PFSK-1 (cell line): Measurements from ENCODE around the gene NCEH1.

ENCODE experiments used
- FOXP2 ChIP-seq: optimal IDR thresholded peaks from 2 replicates; pipeline ENCODE3; 2011; ENCODE audit warnings: borderline replicate concordance, control low read depth, inconsistent platforms; ENCODE audit not compliant: insufficient read depth; ENCODE audit errors: extremely low read length, extremely low read depth
- POLR2AphosphoS5 ChIP-seq: IDR thresholded peaks from 2 replicates; pipeline ENCODE4 v1.6.1; 2012; ENCODE audit warnings: low read depth, mild to moderate bottlenecking, control low read depth, low read length, moderate library complexity
- SIN3A ChIP-seq: IDR thresholded peaks from 2 replicates; pipeline ENCODE4 v1.6.1; 2012; ENCODE audit warnings: mild to moderate bottlenecking, low read length, moderate library complexity, borderline replicate concordance; ENCODE audit not compliant: insufficient read depth
- TAF1 ChIP-seq: IDR thresholded peaks from 2 replicates; pipeline ENCODE4 v1.6.1; 2012; ENCODE audit warnings: low read length, control low read depth, borderline replicate concordance; ENCODE audit not compliant: insufficient read depth
- TF ChIP-seq, protein P1 (sequence below), 2 experiments: IDR thresholded peaks; 2 replicates each; pipeline versions ENCODE4 v1.6.1 to v1.8.0; 2011 to 2012; ENCODE audit warnings: low read depth in 2 of 2, low read length in 2 of 2, control low read depth in 1 of 2, inconsistent platforms in 1 of 2, mild to moderate bottlenecking in 1 of 2, moderate library complexity in 1 of 2; ENCODE audit not compliant: insufficient read depth in 1 of 2

Gene NCEH1

DNA sequence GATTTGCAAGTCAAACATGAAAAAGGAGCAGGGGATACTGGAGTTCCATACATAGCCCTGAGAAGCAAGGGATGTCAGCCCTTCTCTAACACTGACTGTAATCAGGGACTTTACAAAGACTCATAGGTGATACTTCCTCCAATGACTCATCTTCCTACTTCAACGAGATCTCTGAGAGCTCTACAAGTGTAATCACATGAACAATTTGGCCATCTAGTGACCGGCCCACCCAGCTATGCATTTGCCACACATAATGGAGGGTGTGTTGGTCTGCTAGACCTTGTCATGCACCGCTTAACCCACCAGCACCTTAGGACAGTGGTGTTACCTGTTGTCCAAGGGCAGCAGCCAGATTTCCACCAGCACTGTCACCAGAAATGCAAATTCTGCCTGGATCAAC, 75.3 kb downstream of the NCEH1 start:
- TF ChIP-seq TAF1 (no peak), POLR2AphosphoS5 (no peak), SIN3A (no peak), FOXP2 (no peak)
- TF ChIP-seq, protein P1, sequence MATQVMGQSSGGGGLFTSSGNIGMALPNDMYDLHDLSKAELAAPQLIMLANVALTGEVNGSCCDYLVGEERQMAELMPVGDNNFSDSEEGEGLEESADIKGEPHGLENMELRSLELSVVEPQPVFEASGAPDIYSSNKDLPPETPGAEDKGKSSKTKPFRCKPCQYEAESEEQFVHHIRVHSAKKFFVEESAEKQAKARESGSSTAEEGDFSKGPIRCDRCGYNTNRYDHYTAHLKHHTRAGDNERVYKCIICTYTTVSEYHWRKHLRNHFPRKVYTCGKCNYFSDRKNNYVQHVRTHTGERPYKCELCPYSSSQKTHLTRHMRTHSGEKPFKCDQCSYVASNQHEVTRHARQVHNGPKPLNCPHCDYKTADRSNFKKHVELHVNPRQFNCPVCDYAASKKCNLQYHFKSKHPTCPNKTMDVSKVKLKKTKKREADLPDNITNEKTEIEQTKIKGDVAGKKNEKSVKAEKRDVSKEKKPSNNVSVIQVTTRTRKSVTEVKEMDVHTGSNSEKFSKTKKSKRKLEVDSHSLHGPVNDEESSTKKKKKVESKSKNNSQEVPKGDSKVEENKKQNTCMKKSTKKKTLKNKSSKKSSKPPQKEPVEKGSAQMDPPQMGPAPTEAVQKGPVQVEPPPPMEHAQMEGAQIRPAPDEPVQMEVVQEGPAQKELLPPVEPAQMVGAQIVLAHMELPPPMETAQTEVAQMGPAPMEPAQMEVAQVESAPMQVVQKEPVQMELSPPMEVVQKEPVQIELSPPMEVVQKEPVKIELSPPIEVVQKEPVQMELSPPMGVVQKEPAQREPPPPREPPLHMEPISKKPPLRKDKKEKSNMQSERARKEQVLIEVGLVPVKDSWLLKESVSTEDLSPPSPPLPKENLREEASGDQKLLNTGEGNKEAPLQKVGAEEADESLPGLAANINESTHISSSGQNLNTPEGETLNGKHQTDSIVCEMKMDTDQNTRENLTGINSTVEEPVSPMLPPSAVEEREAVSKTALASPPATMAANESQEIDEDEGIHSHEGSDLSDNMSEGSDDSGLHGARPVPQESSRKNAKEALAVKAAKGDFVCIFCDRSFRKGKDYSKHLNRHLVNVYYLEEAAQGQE (IDR thresholded peaks at IDR 0.05; ENCODE audit: insufficient read depth in 1 of 2, low read depth in 2 of 2, low read length in 2 of 2) = no peak

DNA sequence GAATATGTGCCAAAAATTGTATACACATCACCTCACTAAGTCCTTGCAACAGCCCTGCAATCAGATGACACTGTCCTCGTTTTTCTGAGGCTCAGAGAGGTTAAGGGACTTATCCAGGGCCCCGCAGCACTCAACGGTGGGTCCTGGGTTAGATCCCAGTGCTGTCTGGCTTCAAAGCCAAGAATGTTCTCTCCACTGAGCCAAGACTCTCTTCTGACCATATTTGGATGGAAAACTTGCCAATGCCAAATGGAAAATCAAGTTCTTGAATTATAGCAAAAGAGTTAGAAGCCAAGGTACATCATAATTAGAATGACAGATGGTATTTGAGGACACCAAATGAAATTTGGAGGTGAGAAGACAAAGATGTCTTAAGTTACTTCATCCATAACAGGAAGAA, 75.9 kb downstream of the NCEH1 start:
- TF ChIP-seq TAF1 = no peak
- no peak for TF ChIP-seq POLR2AphosphoS5
- no peak for TF ChIP-seq FOXP2
- TF ChIP-seq SIN3A = no peak
- TF ChIP-seq, protein P1 (IDR thresholded peaks at IDR 0.05; ENCODE audit: insufficient read depth in 1 of 2, low read depth in 2 of 2, low read length in 2 of 2) = no peak

DNA sequence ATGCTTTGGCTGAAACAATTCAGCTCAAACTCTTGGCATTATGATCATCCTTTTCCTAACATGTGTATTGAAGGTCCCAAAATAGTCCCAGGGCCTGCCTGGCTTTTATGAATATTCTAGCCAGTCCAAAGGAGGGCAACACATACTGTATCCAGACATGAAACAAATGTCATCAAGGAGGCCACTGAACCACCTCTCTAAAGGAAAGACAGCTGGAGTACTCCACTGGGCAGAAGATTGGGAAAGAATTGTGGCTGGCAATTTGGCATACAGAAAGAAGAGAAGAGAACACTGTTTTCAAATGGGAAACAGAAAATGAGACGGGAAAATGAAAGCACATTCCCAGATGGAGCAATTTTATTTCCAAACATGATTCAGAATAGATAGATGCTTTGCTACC, 80.6 kb downstream of the NCEH1 start:
- no peak for TF ChIP-seq SIN3A
- TF ChIP-seq POLR2AphosphoS5 = no peak
- no peak for TF ChIP-seq FOXP2
- TF ChIP-seq, protein P1 (IDR thresholded peaks at IDR 0.05; ENCODE audit: insufficient read depth in 1 of 2, low read depth in 2 of 2, low read length in 2 of 2) = no peak
- TF ChIP-seq TAF1 = no peak

DNA sequence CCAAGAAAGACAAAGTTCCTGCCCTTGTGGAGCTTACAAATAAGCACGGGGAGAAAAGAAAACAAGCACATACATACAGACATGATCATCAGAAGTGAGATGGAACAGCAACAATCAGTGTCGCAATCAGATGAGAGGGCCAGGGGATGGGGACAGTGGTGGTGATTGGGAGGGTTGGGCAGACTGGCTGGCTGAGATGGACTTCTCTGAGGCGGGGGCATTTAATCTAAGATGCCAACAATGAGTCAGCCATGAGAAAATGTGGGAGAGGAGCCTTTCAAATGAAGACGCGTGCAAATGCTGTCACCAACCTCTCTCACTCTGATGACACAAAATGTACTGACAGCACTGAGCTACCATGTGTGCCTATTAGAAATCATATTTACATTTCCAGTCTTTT, 81.4 kb downstream of the NCEH1 start:
- no peak for TF ChIP-seq SIN3A
- no peak for TF ChIP-seq FOXP2
- TF ChIP-seq, protein P1 (IDR thresholded peaks at IDR 0.05; ENCODE audit: insufficient read depth in 1 of 2, low read depth in 2 of 2, low read length in 2 of 2) = no peak
- TF ChIP-seq POLR2AphosphoS5 = no peak
- no peak for TF ChIP-seq TAF1
